GM18505 (cell line): ENCODE data around the gene CLMN.

Source experiments
- ATAC-seq: cut with Tn5 transposase; IDR thresholded peaks from one replicate; pipeline ENCODE4 v1.9.1; 2021; ENCODE audit not compliant: unreplicated experiment
- POLR2A ChIP-seq: IDR thresholded peaks from 4 replicates; pipeline ENCODE4 v1.6.1; 2011; ENCODE audit warnings: borderline replicate concordance; ENCODE audit not compliant: insufficient read depth, insufficient read length; ENCODE audit errors: extremely low read depth

CLMN gene

GRCh38 chr14:95256776-95257060, 63.0 kb downstream of the CLMN start:
- TF ChIP-seq POLR2A, result no peak
- no peak for ATAC-seq

GRCh38 chr14:95256002-95256775, 63.5 kb downstream of the CLMN start:
- TF ChIP-seq POLR2A, result no peak
- ATAC-seq, result no peak

- ATAC-seq, result no peak
- TF ChIP-seq POLR2A, result no peak
Measured at GRCh38 chr14:95255487-95255886, 64.2 kb downstream of the CLMN start.

GRCh38 chr14:95255013-95255412, 64.7 kb downstream of the CLMN start:
- no peak for TF ChIP-seq POLR2A
- no peak for ATAC-seq

GRCh38 chr14:95254288-95254687, 65.4 kb downstream of the CLMN start:
- no peak for TF ChIP-seq POLR2A
- ATAC-seq, result no peak

GRCh38 chr14:95253039-95253630, 66.6 kb downstream of the CLMN start:
- ATAC-seq, result no peak
- TF ChIP-seq POLR2A, result no peak

GRCh38 chr14:95252219-95252618, 67.5 kb downstream of the CLMN start:
- TF ChIP-seq POLR2A, result no peak
- no peak for ATAC-seq

GRCh38 chr14:95250936-95251335, 68.8 kb downstream of the CLMN start:
- no peak for ATAC-seq
- TF ChIP-seq POLR2A, result no peak

- ATAC-seq, result no peak
- no peak for TF ChIP-seq POLR2A
Measured at GRCh38 chr14:95250140-95250769, 69.5 kb downstream of the CLMN start.

GRCh38 chr14:95248432-95248831, 71.3 kb downstream of the CLMN start:
- ATAC-seq, result no peak
- no peak for TF ChIP-seq POLR2A

- ATAC-seq, result no peak
- no peak for TF ChIP-seq POLR2A
Measured at GRCh38 chr14:95246870-95247269, 72.8 kb downstream of the CLMN start.

GRCh38 chr14:95245334-95245733, 74.4 kb downstream of the CLMN start:
- TF ChIP-seq POLR2A, result no peak
- ATAC-seq, result no peak

GRCh38 chr14:95244587-95244986, 75.1 kb downstream of the CLMN start:
- TF ChIP-seq POLR2A, result no peak
- no peak for ATAC-seq

GRCh38 chr14:95242870-95243269, 76.8 kb downstream of the CLMN start:
- TF ChIP-seq POLR2A, result no peak
- ATAC-seq, result no peak
